GM21360 (cell line): ENCODE data around the gene WNT3.
"Not testable (repeated sequence)": the region's sequence is repeated elsewhere in the genome, so short reads cannot be mapped to it uniquely, and the experiment has no call there.

Experiments used
- ATAC-seq: cut with Tn5 transposase; IDR thresholded peaks from one replicate; pipeline ENCODE4 v1.9.1; 2021; ENCODE audit warnings: mild to moderate bottlenecking, moderate library complexity; ENCODE audit not compliant: unreplicated experiment

Gene WNT3

GRCh38 chr17:46818316-46818928 lies at the start of gene WNT3:
TSS of gene WNT3 (minus strand) at chr17:46818692. CDS start at chr17:46818597, 95 bp downstream.
- no peak for ATAC-seq

- ATAC-seq, result no peak
Observed at GRCh38 chr17:46866747-46867146, 48.3 kb upstream of the WNT3 start.

GRCh38 chr17:46866325-46866724 lies 47.8 kb upstream of the WNT3 start:
- no peak for ATAC-seq

GRCh38 chr17:46865100-46865499 lies 46.6 kb upstream of the WNT3 start:
- ATAC-seq, result no peak

GRCh38 chr17:46863383-46864121 lies 45.1 kb upstream of the WNT3 start:
- no peak for ATAC-seq

- no peak for ATAC-seq
Observed at GRCh38 chr17:46862949-46863348, 44.5 kb upstream of the WNT3 start.

- no peak for ATAC-seq
Observed at GRCh38 chr17:46859996-46860395, 41.5 kb upstream of the WNT3 start.

- ATAC-seq, result no peak
Observed at GRCh38 chr17:46857600-46857999, 39.1 kb upstream of the WNT3 start.

- no peak for ATAC-seq
Observed at GRCh38 chr17:46854948-46855347, 36.5 kb upstream of the WNT3 start.

- no peak for ATAC-seq
Observed at GRCh38 chr17:46854515-46854914, 36.0 kb upstream of the WNT3 start.

- ATAC-seq, result no peak
Observed at GRCh38 chr17:46853896-46854444, 35.5 kb upstream of the WNT3 start.

GRCh38 chr17:46851029-46851741 lies 32.7 kb upstream of the WNT3 start, which contains the start of gene WNT9B:
TSS of gene WNT9B (plus strand) at chr17:46851583. CDS start at chr17:46851639, 56 bp downstream.
- ATAC-seq, result no peak

- no peak for ATAC-seq
Observed at GRCh38 chr17:46850688-46851028, 32.2 kb upstream of the WNT3 start.

GRCh38 chr17:46848534-46848933 lies 30.0 kb upstream of the WNT3 start:
- ATAC-seq, result no peak

GRCh38 chr17:46847204-46848191 lies 29.0 kb upstream of the WNT3 start:
- no peak for ATAC-seq

- ATAC-seq, result no peak
Observed at GRCh38 chr17:46842835-46843234, 24.3 kb upstream of the WNT3 start.

- ATAC-seq, result no peak
Observed at GRCh38 chr17:46841561-46842379, 23.3 kb upstream of the WNT3 start.

- ATAC-seq, result not testable (repeated sequence)
Observed at GRCh38 chr17:46840596-46840995, 22.1 kb upstream of the WNT3 start.

GRCh38 chr17:46839211-46839610 lies 20.7 kb upstream of the WNT3 start:
- no peak for ATAC-seq

GRCh38 chr17:46837521-46837920 lies 19.0 kb upstream of the WNT3 start:
- ATAC-seq, result no peak
